Dendritic cell treated with granulocyte-macrophage colony-stimulating factor and Interleukin-4, amounts not matched to agents 40 ng/mL and 50 ng/mL, for 4 days (primary cell): Measurements from ENCODE around the gene MAT2A.

Source experiments
- H3K27ac Mint-ChIP-seq: one replicate; pipeline ENCODE4 v1.8.0; 2022; ENCODE audit warnings: mild to moderate bottlenecking, mixed read lengths
- H3K27me3 Mint-ChIP-seq: one replicate; pipeline ENCODE4 v1.8.0; 2022; ENCODE audit warnings: mild to moderate bottlenecking, mixed read lengths
- H3K36me3 Mint-ChIP-seq: one replicate; pipeline ENCODE4 v1.8.0; 2022; ENCODE audit warnings: low read depth, mixed read lengths
- H3K4me1 Mint-ChIP-seq: one replicate; pipeline ENCODE4 v1.8.0; 2022; ENCODE audit warnings: low read depth, mixed read lengths
- H3K4me3 Mint-ChIP-seq: one replicate; pipeline ENCODE4 v1.8.0; 2022; ENCODE audit warnings: mild to moderate bottlenecking, moderate library complexity, mixed read lengths
- H3K9me3 Mint-ChIP-seq: one replicate; pipeline ENCODE4 v1.8.0; 2022; ENCODE audit warnings: mixed read lengths
- intact Hi-C: fragments of 100-400 bp; cut with micrococcal nuclease; formaldehyde crosslinking; loops from one replicate; pipeline ENCODE4 v1.15.0; 2022

MAT2A gene

GRCh38 chr2:85561280-85562212 lies 22.6 kb downstream of the MAT2A start, which contains the start of gene GGCX:
Gene GGCX (minus strand): TSS chr2:85561493. CDS start chr2:85561428, 65 bp downstream.
- intact Hi-C loops = loop anchor here (1.0 to 2.0 kb wide), 2 partner anchors 17 to 41 kb away; partner anchors contain the start of gene TMEM150A
- Mint-ChIP-seq H3K27me3 (no peaks in the 10 kb centered on the region), H3K27ac (peak within 1 kb of the TSS; percentile 99), H3K9me3 (no peaks in the 10 kb centered on the region), H3K36me3 (peaks cover 33% of the 10 kb centered on the region), H3K4me3 (peak within 1 kb of the TSS; percentile 97), H3K4me1 (peaks cover 61% of the 10 kb centered on the region)

- Mint-ChIP-seq H3K9me3 (no peaks in the 10 kb centered on the region), H3K27me3 (no peaks in the 10 kb centered on the region), H3K27ac (peak overlapping the region; percentile 99), H3K4me1 (peaks cover 52% of the 10 kb centered on the region), H3K36me3 (peaks cover 14% of the 10 kb centered on the region), H3K4me3 (no peak overlapping the region)
- intact Hi-C loops = no loop called here
Observed at GRCh38 chr2:85564144-85564563, 25.2 kb downstream of the MAT2A start.

- Mint-ChIP-seq H3K9me3 (no peaks in the 10 kb centered on the region), H3K27me3 (no peaks in the 10 kb centered on the region), H3K27ac (no peak overlapping the region), H3K4me1 (peaks cover 33% of the 10 kb centered on the region), H3K36me3 (peaks cover 6% of the 10 kb centered on the region), H3K4me3 (no peak overlapping the region)
- intact Hi-C loops = no loop called here
Observed at GRCh38 chr2:85566265-85566664, 27.3 kb downstream of the MAT2A start.

GRCh38 chr2:85575739-85576138 lies 36.8 kb downstream of the MAT2A start:
- Mint-ChIP-seq H3K9me3 (no peaks in the 10 kb centered on the region), H3K4me1 (peaks cover 35% of the 10 kb centered on the region), H3K36me3 (peaks cover 36% of the 10 kb centered on the region), H3K4me3 (no peak overlapping the region), H3K27ac (no peak overlapping the region), H3K27me3 (peaks cover 1% of the 10 kb centered on the region)
- intact Hi-C loops = no loop called here

- H3K27me3 Mint-ChIP-seq = no peaks in the 10 kb centered on the region
- intact Hi-C loops = no loop called here
- peaks cover 49% of the 10 kb centered on the region for H3K36me3 Mint-ChIP-seq
Observed at GRCh38 chr2:85577063-85577385, 38.1 kb downstream of the MAT2A start.

GRCh38 chr2:85577386-85578242 lies 38.6 kb downstream of the MAT2A start, which contains the start of gene VAMP8:
Gene VAMP8 (plus strand): TSS chr2:85577586. CDS start chr2:85577647, 61 bp downstream.
- Mint-ChIP-seq H3K27me3 (no peaks in the 10 kb centered on the region), H3K36me3 (peaks cover 55% of the 10 kb centered on the region), H3K9me3 (no peaks in the 10 kb centered on the region), H3K27ac (peak within 1 kb of the TSS; percentile 99), H3K4me1 (peaks cover 52% of the 10 kb centered on the region), H3K4me3 (peak within 1 kb of the TSS; percentile 97)
- intact Hi-C loops = loop anchor here (2.0 kb wide), 2 partner anchors 17 kb away; partner anchors contain the start of genes GGCX and RNF181

More at GRCh38 chr2:85577063-85577385, 38.1 kb downstream of the MAT2A start:
- Mint-ChIP-seq H3K27ac (peak overlapping the region; percentile 99), H3K4me3 (peak overlapping the region; percentile 97), H3K9me3 (no peaks in the 10 kb centered on the region), H3K4me1 (peaks cover 46% of the 10 kb centered on the region)

- Mint-ChIP-seq H3K4me1 (peaks cover 61% of the 10 kb centered on the region), H3K36me3 (peaks cover 64% of the 10 kb centered on the region), H3K27me3 (no peaks in the 10 kb centered on the region), H3K9me3 (no peaks in the 10 kb centered on the region), H3K4me3 (peak overlapping the region; percentile 97), H3K27ac (peak overlapping the region; percentile 99)
- intact Hi-C loops = loop anchor here (2.0 kb wide), 2 partner anchors 16 to 18 kb away; partner anchors contain the start of genes GGCX and RNF181
Observed at GRCh38 chr2:85578243-85579180, 39.5 kb downstream of the MAT2A start.

GRCh38 chr2:85579266-85579935 lies 40.4 kb downstream of the MAT2A start:
- Mint-ChIP-seq H3K27me3 (no peaks in the 10 kb centered on the region), H3K4me3 (peak overlapping the region; percentile 97), H3K9me3 (no peaks in the 10 kb centered on the region), H3K36me3 (peaks cover 71% of the 10 kb centered on the region), H3K27ac (peak overlapping the region; percentile 99), H3K4me1 (peaks cover 68% of the 10 kb centered on the region)
- intact Hi-C loops = loop anchor here (2.0 kb wide), 2 partner anchors 15 to 19 kb away; partner anchors contain the start of genes GGCX and RNF181

- Mint-ChIP-seq H3K4me3 (peak overlapping the region; percentile 97), H3K4me1 (peaks cover 76% of the 10 kb centered on the region), H3K27me3 (no peaks in the 10 kb centered on the region), H3K9me3 (no peaks in the 10 kb centered on the region), H3K27ac (peak overlapping the region; percentile 99), H3K36me3 (peaks cover 78% of the 10 kb centered on the region)
- intact Hi-C loops = no loop called here
Observed at GRCh38 chr2:85580206-85580605, 41.2 kb downstream of the MAT2A start.

- H3K36me3 Mint-ChIP-seq = peaks cover 76% of the 10 kb centered on the region
- H3K4me1 Mint-ChIP-seq = peaks cover 94% of the 10 kb centered on the region
- H3K9me3 Mint-ChIP-seq = no peaks in the 10 kb centered on the region
- no peaks in the 10 kb centered on the region for H3K27me3 Mint-ChIP-seq
- H3K4me3 Mint-ChIP-seq = no peak overlapping the region
- intact Hi-C loops = no loop called here
- H3K27ac Mint-ChIP-seq = peak overlapping the region; percentile 82
Observed at GRCh38 chr2:85582492-85582891, 43.5 kb downstream of the MAT2A start.

- H3K9me3 Mint-ChIP-seq = no peaks in the 10 kb centered on the region
- intact Hi-C loops = no loop called here
- H3K27ac Mint-ChIP-seq = peak overlapping the region; percentile 82
- peak overlapping the region; percentile 40 for H3K4me3 Mint-ChIP-seq
- no peaks in the 10 kb centered on the region for H3K27me3 Mint-ChIP-seq
- H3K36me3 Mint-ChIP-seq = peaks cover 63% of the 10 kb centered on the region
- H3K4me1 Mint-ChIP-seq = peaks cover 94% of the 10 kb centered on the region
Observed at GRCh38 chr2:85583667-85584353, 44.8 kb downstream of the MAT2A start.

GRCh38 chr2:85584354-85584856 lies 45.4 kb downstream of the MAT2A start, which contains the start of gene VAMP5:
Gene VAMP5 (plus strand): TSS chr2:85584431. CDS start chr2:85584491, 60 bp downstream.
- Mint-ChIP-seq H3K27me3 (no peaks in the 10 kb centered on the region), H3K4me3 (peak within 1 kb of the TSS; percentile 65), H3K27ac (peak within 1 kb of the TSS; percentile 82), H3K36me3 (peaks cover 57% of the 10 kb centered on the region), H3K4me1 (peaks cover 93% of the 10 kb centered on the region), H3K9me3 (no peaks in the 10 kb centered on the region)
- intact Hi-C loops = no loop called here
